GM12891 (cell line): ENCODE measurements around the gene LGI4.

ENCODE experiments used
- POLR2A ChIP-seq: IDR thresholded peaks from 2 replicates; pipeline ENCODE4 v1.6.1; 2011; ENCODE audit warnings: low read depth, low read length, control low read depth
- TAF1 ChIP-seq: IDR thresholded peaks from 2 replicates; pipeline ENCODE4 v1.6.1; 2011; ENCODE audit warnings: low read depth, low read length, control low read depth

DNA sequence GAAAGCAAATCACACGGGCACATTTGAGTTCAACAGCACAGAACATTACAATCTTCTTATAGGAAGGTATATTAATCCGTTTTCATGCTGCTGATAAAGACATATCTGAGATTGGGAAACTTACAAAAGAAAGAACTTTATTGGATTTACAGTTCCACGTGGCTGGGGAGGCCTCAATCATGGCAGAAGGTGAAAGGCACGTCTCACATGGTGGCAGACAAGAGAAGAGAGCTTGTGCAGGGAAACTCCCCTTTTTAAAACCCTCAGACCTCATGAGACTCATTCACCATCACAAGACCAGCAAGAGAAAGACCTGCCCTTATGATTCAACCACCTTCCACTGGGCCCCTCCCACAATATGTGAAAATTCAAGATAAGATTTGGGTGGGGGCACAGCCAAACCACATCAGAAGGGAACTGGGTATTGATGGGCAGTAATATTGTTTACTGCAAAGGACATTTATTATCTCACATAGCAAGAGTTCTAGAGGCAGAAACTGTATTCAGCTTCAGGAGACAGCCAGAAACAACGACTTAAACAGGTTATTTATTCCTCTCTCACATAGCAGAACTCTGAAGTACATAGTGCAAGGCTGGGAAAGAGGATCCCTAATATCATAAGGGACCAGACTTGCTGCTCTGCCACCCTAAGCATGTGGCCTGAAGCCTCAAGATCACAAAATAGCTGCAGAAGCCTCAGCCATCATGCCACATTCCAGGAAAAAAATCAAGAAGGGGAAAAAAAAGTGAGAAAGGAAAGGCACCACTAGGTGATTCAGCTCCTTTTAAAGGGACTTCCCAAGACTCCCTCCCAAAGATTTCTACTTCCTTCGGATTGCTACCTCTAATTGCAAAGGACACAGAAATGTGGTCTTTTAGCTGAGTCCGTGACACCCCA, 42.8 kb upstream of the LGI4 start:
- no peak for TF ChIP-seq POLR2A
- no peak for TF ChIP-seq TAF1
